Middle frontal gyrus (tissue), 1 donor: ENCODE measurements around the gene GDF3.
"Not testable (repeated sequence)": the region's sequence is repeated elsewhere in the genome, so short reads cannot be mapped to it uniquely, and the experiment has no call there.

Source experiments
- DNase-seq: peaks from one replicate; pipeline ENCODE4 v3.0.0-alpha.2; 2015; ENCODE audit warnings: low spot score; ENCODE audit errors: extremely low spot score

Gene GDF3

DNA sequence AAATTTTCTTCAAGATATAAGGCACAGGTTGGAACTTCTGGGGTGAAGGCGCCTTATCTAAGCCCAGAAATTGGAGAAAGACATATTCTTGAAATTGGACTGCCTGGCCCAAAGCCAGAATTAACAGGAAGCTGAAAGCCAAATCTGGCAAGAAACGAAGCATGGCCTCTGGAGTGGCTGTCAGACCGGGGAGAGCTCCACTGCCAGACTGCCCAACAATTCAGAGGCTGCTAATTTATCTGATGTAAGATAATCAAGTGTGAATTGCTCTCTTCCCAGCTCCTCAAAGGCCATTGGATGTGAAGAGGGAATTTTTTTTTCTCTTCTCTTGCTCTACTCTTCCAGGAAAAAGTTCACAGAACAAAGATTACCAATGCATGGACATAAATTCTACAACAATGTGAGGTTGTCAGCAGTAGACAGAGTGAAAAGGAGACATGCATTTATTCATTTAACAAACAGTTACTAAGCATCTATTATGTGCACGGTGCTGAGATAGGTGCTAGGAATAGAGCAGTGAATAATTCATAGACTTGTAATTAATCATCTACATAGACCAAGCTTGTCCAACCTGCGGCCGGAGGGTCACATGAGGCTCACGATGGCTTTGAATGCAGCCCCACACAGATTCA lies at the start of gene GDF3:
TSS of gene GDF3 (minus strand) at position 210 of the 632 bp plus-strand sequence. CDS start at position 163, 47 bp downstream.
- DNase-seq = no peak

DNA sequence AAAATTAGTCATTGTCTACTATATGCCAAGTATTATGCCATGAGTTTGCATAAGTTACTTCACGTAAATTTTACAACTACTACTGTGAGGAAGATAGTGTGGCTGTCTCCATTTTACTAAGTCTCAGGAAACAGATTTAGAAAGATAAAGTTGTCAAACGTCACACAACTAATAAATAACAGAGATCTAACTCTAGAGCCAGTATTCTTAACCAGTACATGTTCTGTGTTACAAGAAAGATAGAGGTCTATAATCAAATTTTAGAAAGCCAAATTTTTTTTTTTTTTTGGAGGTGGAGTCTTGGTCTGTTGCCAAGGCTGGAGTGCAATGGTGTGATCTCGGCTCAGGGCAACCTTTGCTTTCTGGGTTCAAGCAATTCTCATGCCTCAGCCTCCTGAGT lies 37.4 kb upstream of the GDF3 start:
- DNase-seq = no peak

DNA sequence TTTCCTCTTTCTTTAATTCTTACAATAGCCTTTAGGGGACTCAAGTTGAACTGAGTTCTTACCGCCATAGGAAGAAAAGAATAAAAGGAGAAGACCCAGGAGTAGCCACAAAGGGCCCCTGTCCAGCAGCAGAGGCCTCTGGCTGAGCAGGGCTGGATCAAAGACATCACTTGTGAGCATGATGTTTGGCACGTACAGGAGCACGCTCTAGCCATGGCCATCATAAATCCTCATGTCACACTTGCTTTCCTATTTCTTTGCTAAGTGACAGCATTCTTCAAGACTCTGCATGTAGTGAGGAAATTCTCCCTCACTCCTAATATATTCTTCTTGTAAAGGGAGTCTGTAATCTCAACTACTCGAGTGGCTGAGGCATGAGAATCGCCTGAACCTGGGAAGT lies 35.9 kb upstream of the GDF3 start:
- no peak for DNase-seq

DNA sequence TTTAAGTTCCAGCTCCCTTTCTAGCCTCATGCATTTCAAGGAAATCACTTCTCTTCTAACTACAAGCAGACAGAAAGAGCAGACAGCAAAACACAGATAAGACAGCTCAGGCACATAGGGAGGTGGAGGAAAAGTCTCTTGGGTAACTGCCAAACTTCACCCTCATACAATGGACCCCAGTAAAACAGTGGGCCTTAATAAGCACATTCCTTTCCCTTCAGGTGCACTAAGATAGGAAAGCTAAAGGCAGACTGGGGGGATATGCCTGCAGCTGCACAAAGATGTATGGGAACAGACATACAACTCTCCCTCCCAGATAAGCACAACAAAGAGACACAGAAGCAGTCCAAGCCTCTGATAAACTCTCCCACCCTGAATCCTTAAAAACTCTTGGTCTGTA lies 35.4 kb upstream of the GDF3 start:
- DNase-seq = not testable (repeated sequence)

DNA sequence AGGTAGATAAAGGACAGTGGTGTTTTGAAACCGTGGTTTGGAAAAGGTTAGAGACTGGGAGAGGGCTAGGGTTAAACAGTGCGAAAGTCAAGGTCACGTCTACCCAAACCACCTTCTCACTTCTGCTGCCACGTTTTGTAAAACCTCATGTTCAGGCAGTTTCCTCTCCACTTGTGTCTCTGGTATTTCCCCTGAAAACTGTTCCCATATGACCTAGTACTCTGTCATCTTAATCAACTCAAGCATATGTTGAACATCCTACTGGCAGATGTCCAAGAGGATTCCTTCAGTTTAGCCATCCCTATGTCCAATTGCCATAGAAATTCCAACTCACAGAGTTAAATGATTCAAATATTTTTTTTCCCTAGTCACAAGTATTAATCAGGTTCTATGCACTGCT lies 34.2 kb upstream of the GDF3 start:
- DNase-seq = no peak

DNA sequence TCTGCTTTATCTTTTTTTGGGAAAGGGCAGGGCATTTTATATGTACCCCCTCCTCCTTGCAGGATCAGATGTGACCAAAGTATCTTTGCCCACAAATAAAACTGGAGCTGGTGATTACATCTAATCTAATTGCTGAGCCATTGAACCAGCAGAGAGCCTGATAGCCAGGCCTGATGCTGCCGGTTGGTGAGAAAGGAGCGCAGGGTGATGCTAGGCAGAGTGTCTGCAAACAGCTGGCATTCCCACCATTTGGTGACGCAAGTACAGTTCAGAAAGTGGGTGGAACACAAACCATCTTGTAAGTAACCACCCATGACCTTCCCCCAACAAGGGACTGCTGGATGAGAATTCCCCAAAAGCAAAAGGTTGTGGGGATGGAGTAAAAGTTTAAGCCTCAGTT lies 28.4 kb upstream of the GDF3 start:
- no peak for DNase-seq

DNA sequence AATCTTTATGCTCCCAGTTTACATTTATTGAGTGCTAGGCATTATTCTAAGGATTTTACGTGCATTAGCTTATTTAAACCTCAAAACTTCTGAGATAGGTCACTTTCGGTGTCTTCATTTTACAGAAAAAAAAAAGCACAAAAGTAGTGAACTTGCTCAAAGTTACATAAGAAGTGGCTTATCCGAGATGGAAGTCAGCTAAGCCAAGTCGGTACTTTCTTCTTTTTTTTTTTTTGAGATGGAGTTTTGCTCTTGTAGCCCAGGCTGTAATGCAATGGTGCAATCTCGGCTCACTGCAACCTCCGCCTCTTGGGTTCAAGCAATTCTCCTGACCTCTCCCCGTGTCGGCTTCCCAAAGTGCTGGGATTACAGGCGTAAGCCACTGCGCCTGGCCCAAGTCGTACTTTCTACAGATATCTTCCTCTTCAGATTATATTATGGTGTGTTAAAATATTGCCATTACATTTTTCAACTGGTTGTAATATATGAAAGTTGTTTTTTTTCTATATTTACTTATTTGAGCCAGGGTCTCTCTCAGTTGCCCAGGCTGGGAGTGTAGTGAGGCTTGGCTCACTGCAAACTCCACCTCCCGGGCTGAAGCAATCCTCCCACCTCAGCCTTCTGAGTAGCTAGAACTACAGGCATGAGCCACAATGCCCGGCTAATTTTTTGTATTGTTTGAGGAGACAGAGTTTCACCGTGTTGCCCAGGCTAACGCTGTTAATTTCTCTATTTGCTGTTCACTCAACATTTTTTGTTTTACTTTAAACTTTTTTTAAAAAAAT lies 24.6 kb upstream of the GDF3 start:
- no peak for DNase-seq

DNA sequence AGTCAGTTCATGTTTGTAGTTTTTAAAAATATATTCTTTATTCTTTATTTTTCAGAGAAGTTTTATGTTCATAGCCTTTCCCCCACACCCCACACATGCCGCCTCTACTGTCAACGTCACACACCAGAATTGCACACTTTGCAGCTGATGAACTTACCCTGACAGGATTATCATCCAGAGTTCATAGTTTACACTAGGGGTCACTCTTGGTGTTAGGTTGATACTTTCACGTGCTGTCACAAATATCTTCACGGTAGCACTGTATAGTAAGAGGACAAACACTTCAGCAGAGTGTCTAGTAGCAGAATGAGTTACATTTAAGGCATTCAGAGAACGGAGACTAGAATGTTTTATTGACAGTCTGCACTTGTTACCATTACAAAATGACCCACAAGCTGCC lies 20.8 kb upstream of the GDF3 start:
- DNase-seq = no peak

DNA sequence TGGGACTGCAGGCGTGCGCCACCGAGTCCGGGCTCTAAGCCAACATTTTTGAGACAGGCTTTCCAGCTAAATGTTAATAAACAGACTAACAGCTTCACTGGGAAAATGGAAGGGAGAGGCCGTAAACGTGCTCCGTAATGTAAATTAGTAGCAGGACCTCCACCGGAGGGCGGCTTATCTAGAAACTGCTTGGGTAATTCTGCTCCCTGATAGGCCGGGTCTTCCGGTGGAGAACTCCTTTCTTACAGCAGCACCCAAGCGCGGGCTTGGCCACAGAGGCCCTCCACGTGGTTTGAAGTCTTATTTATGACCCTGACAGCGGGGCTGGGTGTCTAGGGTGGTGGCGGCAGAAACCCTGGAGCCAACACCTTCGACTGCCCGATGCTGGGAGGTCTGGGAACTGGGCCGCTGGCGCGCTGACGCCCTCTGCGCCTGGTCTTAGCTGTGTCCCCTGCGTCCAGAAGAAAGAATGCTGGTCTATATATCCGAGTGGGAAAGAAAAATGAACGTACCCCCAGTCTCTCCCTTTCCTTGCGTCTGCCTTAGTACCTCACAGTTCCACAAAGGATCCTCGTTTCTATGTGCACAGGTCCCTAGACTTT lies 17.4 kb upstream of the GDF3 start:
- DNase-seq = no peak

DNA sequence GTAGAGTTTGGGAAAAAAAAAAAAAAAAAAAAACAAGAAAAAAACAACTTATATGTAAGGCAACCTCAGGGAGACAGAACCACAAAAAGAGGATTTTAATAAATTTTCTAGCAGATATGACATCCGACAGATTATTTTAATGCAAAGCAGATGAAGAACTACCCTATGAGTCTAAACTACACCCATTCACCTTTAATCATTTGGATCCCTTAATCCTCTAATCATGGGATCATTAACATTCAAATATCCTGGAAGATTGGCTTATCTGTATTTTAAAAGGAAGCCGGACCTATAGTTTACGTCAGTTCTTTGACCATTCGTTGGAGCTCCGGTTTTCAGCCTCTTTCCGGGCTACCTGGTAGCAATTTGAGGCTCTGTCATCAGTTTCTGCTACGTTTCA lies 15.6 kb upstream of the GDF3 start, which contains the start of gene DPPA3:
TSS of gene DPPA3 (plus strand) at position 301 of the 400 bp plus-strand sequence. CDS start 138 bp downstream, outside the sequence.
- DNase-seq = no peak

DNA sequence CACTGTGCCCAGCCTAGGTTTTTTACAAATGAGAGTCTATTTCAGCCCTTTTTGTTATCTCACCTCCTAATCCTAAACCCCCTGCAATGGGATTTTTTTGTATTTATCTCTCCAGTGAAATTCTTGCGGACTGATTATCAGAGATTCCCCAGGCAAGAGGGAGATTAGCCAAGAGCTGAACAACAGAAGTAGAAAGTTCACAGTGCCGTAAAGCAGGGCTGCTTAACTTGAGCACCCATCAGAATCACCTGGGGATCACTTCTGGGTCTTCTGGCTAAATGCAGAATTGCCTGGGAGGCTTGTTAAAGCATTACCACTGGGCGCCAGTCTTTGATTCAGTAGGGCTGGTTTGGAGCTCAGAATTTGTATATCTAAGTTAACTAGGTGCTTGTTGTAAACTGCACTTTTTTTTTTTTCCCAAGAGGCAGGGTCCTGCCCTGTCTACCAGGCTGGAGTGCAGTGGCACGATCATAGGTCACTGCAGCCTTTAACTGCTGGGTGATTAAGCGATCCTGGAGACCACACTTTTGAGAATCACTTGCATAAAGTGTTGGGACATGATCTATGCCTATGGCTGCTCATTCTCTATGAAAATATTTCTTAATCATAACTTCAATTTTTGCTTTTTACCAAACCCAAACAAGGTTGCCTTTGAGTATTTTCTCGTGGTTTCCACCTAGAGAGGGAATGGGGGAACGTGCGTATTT lies 14.5 kb upstream of the GDF3 start:
- no peak for DNase-seq

DNA sequence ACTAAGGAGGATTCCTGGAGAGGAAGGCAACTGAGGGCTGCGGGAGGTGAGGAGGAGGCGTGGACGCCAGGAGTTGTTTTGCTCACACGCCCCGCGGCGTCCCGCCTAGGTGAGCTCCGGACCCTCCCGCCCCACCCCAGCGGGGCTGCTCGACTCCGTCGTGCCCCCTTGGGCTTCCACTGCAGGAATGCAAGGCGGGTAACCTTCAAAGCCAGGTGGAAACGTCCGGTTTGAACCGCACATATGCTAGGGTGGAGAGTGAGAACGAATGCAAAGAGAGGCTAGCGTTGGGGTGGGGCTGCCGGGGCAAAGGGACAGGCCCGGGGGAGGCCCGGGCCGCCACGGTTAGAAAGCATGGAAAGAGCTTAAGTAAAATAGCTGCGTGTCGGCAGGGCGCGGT lies 10.3 kb upstream of the GDF3 start:
- DNase-seq = no peak

DNA sequence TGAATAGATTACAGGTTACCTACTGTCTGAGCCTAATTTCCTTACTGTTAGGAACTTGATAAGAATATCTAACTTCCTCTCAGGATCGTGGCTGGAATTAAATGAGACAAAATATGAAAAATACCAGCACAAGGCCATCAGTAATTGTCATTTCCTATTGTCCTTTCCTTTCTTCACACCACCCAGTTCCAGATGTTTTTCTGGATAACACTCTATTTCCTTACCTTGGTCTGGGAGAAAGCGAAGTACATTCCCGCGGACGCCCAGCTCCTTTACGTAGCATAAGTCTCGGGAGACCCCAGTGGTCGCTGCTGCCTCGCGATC lies 376 bp downstream of the GDF3 start:
- DNase-seq = no peak

DNA sequence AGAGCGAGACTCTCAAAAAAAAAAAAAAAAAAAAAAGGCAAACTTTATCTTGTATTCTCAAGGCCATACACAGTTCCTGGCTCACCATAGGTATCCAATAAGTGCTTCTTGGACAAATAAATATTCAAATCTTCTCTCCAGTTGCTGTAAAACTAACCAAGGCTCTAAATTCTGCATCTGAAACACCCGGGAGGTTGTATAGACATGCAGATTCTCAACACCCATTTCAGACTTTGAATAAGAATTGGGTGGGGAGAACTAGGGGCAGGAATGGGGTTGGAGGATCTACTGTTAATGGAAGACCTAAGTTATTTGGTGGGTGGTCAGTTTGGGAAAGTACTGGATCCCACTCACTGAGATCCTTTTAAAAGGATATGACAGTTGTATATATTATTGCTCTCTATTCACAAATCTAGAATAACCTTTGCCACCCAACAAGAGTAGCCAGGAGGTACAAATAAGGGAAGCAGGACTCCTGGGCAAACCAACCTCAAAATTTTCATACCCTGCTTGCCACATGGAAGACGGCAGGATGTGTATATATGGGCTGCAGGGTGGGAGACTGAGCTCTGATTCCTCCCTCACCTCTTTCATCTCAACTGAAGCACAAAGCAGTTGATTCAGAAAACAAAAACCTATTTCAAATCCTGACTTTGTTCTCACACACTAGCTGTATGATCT lies 879 bp downstream of the GDF3 start:
- no peak for DNase-seq

DNA sequence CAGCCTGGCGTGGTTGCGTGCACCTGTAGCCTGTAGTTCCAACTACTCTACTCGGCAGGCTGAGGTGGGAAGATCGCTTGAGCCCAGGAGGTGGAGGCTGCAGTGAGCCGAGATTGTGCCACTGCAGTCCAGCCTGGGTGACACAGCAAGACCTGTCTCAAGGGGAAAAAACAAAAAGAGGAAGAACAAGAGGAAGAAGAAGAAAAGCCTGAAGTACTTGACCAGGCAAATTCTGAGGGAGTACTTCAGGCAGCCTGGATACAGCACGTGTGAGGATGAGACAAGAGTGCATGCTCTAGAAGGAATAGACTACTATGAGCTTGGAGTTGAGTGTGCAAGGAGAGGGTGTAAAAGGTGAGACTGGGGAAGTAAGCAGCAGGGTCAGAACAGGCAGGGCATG lies 1.8 kb downstream of the GDF3 start:
- DNase-seq = no peak

DNA sequence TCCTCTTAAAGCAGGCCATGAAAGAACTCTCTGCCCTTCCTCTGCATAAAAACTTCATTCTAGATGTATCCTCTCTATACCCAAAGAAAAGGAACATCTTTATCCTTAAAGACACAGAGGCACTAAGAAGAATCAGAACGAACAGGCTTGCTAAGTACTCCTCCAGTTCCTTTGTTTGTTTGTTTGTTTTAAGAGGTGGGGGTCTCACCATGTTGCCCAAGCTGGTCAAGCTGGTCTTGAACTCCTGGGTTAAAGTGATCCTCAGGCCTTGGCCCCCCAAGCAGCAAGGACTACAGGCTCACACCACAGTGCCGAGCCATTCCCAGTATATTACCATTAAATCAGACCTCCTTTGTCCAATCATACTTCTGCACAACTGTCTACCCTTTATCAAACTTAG lies 14.0 kb downstream of the GDF3 start:
- no peak for DNase-seq

DNA sequence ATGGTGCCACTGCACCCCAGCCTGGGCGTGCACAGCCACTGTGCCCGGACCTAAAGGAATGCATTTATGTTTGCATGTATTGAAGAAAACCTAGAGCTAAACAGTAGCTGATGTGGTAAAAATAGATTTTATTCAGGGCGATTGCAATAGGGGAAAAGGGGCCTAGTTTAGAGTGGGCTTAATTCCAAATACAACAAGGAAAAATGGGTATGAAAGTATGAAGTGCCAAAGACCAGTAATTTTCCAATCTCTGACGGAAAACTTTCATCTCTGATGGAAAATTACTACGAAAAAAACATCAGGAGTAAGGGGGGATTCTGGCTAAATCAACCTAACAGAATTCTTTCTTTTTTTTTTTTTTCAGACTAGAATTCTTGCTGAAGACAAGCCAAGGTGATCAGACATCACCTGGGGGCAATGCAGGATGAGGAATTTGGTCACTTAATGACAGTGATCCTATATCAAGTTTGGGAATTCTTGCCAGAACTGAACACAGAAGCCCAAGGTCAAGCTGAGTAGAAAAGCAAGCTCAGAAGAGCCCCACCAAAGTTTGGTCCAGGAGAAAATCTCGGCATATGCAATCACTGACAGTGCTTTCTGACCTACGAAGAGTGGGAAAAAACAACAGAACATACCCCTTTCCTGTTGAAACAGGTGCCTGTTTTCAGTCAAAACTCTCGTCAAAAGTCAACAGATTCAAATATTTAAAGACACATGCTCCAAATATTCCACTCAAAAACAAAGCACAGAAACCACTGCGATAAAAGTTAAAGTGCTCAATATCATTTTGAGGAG lies 16.1 kb downstream of the GDF3 start:
- DNase-seq = no peak

DNA sequence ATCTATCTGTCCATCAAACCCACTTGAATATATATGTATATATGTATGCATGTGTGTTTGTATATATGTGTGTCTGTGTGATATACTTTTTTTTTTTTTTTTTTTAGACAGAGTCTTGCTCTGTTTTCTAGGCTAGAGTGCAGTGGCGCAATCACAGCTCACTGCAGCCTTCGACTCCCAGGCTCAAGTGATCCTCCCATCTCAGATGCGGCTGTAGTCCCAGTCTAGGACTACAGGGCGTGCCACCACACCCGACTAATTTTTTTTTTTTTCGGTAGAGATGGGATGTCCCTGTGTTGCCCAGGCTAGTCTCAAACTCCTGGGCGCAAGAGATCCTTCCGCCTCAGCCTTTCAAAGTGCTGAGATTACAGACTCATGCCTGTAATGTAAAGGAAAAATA lies 16.8 kb downstream of the GDF3 start:
- no peak for DNase-seq

DNA sequence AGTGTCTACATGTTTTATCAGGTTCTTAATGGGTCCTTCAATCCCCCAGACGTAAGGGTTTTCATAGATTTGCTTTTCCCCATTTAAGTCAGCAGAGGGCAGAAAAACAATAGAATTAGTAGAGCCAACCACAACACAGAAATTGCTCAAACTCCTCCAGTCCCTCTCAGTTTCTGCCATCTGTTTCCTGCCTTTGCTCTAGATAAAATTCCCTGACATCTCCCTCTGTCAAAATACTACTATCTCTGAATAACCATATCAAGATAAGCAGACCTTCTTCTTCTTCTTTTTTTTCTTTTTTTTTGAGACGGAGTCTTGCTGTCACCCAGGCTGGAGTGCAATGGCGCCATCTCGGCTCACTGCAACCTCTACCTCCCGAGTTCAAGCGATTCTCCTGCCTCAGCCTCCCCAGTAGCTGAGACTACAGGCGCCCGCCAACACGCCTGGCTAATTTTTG lies 18.1 kb downstream of the GDF3 start:
- DNase-seq = peak; percentile 5

DNA sequence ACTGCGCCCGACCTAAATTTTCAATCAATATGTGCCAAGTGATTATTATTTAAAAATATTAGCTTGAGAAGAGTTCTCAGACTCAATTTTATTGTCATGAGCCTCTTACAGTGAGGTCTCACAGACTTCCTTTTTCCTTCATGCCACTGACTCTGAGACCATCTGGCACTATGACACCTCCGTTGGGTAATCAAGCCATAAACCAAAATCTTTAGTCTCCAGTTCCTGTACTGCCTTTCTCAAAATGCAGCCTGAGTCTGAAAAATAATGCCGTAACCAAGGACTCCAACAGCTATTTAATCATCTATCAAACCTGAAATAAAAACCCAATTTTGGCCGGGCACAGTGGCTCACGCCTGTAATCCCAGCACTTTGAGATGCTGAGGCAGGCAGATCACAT lies 20.1 kb downstream of the GDF3 start:
- DNase-seq = not testable (repeated sequence)

DNA sequence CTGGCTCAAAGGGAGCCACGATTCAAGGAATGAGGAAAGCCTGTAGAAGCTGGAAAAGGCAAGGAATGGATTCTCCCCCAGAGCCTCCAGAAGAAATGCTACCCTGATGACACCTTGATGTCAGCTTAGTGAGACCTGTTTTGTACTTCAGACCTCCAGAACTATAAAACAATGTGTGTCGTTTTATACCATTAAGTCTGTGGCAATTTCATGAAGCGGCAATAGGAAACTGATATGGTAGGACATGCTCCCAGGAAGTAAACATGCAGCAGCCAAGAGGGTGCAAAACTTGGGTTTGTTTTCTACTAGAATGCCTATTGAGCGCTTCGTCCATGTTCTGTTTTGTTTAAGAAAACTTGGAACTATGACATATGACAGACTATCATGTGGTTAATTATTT lies 27.4 kb downstream of the GDF3 start:
- no peak for DNase-seq
